DMS 273 (cell line): ENCODE measurements around the gene EMC7.

Source experiments
- DNase-seq: peaks from one replicate; lab custom pipeline; 2025; ENCODE audit not compliant: unreplicated experiment; lab: John Stamatoyannopoulos, UW

Gene EMC7

DNA sequence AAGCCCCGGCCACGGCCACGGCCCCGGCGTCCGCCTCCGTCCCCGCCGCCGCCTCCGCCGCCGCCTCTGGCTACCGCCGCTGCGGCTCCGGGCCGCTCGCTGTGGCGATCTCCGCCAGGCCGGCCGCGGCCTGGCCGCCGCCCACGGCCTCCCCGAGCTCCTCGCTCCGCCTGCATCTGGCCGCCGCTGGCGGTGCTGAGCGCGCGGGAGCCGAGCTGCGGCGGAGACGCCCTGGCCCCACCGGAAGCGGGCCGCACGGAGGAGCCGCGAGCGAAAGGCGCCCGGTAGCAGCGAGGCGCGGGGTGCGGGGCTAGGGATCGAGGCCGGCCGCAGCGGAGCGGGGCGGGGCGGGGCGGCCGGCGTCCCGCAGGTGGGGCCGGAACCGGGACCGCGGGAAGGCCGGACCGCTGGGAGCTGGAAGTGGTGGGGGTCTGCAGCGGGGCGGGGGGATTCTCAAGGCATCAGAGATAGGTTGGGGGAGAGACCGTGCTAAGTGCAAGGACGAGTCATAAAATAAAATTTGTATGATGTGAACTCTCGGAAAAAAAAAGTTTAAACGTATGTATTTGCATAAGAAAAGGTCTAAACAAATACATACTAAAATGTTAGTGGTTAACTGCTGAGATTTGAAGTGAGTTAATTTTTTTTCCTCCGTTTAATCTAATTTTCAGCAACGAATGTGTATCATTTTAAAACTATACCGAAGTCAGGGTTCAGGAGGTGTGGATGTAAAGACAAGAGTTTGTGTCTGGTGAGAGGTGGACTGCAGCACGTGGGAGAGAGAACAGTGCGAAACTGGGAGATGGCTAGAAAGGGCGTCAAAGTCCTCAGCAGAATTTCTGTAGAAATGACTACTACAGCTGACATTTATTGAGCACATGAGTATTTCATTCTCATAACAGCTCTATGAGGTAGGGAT lies 62.5 kb downstream of the EMC7 start, which contains the start of gene AVEN:
Gene AVEN (minus strand): TSS at position 334 of the 919 bp plus-strand sequence. CDS start 158 bp downstream, at position 176.
- DNase-seq: peak; percentile 67

DNA sequence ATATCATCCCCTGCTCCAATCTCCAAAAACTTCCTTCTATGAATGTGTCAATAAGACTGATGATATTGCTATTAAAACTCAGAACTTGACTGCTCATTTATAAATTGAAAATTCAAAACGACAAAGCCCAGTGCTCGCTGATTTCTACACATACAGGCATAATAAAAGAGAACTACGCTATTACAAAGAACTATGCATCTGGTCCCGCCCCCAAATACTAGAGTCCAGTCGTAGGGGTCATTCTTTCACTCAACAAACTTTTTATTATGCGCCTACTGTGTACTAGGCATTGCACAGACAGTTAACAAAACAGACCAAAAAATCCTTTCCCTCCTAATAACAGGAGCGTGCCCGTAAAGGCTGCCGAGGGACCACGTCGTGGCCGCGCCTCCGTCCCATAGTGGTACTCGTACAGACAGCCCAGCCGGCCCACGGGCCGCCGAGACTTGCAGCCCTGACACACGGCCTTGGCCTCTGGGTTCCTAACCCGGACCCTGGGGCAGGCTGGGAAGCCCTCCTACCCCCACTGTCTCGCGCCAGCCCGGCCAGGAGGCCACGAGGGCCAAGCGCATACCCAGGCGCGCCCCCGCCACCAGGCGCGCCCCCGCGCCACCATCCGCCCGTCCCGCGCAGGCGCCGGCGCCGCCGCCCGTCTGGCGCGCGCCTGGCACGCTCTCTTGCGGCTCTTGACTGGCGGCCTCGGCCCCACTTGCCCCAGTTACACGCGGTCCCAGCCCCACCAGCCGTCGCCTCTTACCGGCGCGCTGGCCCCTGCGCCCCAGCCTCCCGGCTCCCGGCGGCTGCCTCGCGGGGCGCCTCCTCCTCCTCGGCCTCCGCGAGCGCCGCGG lies 63.4 kb downstream of the EMC7 start:
- DNase-seq: peak; percentile 87
